K562 (cell line): ENCODE measurements around the gene SLC25A33. TPM values are rescaled to one million over a fixed set of nuclear protein-coding genes. Genes with fewer than 3 reads are reported as not detected.

Experiments
- ATAC-seq: fragments of 200-7000 bp; cut with Tn5 transposase; 3 replicates; pipeline ENCODE4 v1.9.1; 2020; ENCODE audit warnings: moderate library complexity
- BruUV-seq: library from RNA; stranded (reverse); fragments of 400-500 nt; replicated peaks from 2 replicates; lab custom pipeline; 2021; lab: Mats Ljungman, UMichigan
- CTCF ChIA-PET: fragments of 300-600 bp; formaldehyde crosslinking; extraction: SDS; loops from one replicate; lab custom pipeline; 2021; ENCODE audit warnings: low intra/inter-chr PET ratio; lab: Yijun Ruan, JAX
- POLR2A ChIA-PET: fragments of 300-600, 350-650 bp; sonication (Branson Sonifier 250); formaldehyde crosslinking; extraction: SDS; loops from one replicate; lab custom pipeline; 2021; ENCODE audit warnings: antibody characterized with exemption, inconsistent platforms; lab: Yijun Ruan, JAX
- DNase-seq, 4 experiments: peaks; one replicate each; pipeline versions ENCODE4 v3.0.0 to v3.0.0-alpha.2; 2011 to 2018; ENCODE audit warnings: low spot score in 3 of 4, mixed read lengths in 3 of 4; ENCODE audit errors: extremely low read depth in 1 of 4
- FAIRE-seq: peaks from 2 replicates; lab custom pipeline; 2011; peaks lifted over from hg19 to GRCh38; lab: Jason Lieb, UNC
- H2AFZ ChIP-seq: 2 replicates; pipeline ENCODE4 v1.6.0; 2011; ENCODE audit warnings: low read depth, low read length, control low read depth, inconsistent platforms
- H3K27ac ChIP-seq: fragments of 200-600 bp; 3 replicates; pipeline ENCODE4 v1.8.0; 2011; ENCODE audit warnings: low read depth, mild to moderate bottlenecking, control low read depth, inconsistent platforms, low read length, moderate library complexity, mixed read lengths; ENCODE audit errors: extremely low read depth
- H3K27me3 ChIP-seq, 2 experiments: fragments of 300-600 bp in 1 of 2; 2 replicates in 1 of 2; 3 replicates in 1 of 2; pipeline versions ENCODE4 v1.6.0 to v1.8.0; 2011; ENCODE audit warnings: inconsistent platforms in 2 of 2, low read length in 2 of 2, mild to moderate bottlenecking in 1 of 2, mixed read lengths in 1 of 2, moderate library complexity in 1 of 2; ENCODE audit not compliant: control insufficient read depth in 2 of 2, insufficient read depth in 2 of 2
- H3K36me3 ChIP-seq: fragments of 300-600 bp; 3 replicates; pipeline ENCODE4 v1.8.0; 2011; ENCODE audit warnings: mild to moderate bottlenecking, low read length, inconsistent platforms; ENCODE audit not compliant: control insufficient read depth, insufficient read depth
- H3K4me1 ChIP-seq, 2 experiments: fragments of 200-600 bp in 1 of 2; replicated peaks in 1 of 2; 2 replicates in 1 of 2; 3 replicates in 1 of 2; pipeline versions ENCODE4 v1.5.1 to v1.8.0; 2011; ENCODE audit warnings: inconsistent platforms in 2 of 2, low read length in 2 of 2, mild to moderate bottlenecking in 1 of 2, mixed read lengths in 1 of 2, moderate library complexity in 1 of 2; ENCODE audit not compliant: control insufficient read depth in 2 of 2, insufficient read depth in 2 of 2
- H3K4me2 ChIP-seq: 2 replicates; pipeline ENCODE4 v1.6.1; 2011; ENCODE audit warnings: low read length, control low read depth, inconsistent platforms, mixed read lengths; ENCODE audit not compliant: insufficient read depth
- H3K4me3 ChIP-seq: fragments of 200-600 bp; sonication (generic), shearing (Covaris generic); 2 replicates; pipeline ENCODE4 v1.5.1; 2016; ENCODE audit warnings: control low read depth, inconsistent platforms
- H3K79me2 ChIP-seq: fragments of 200-600 bp; 3 replicates; pipeline ENCODE4 v1.8.0; 2011; ENCODE audit warnings: low read length, inconsistent platforms; ENCODE audit not compliant: control insufficient read depth, insufficient read depth
- H3K9ac ChIP-seq, 2 experiments: 2 replicates each; pipeline versions ENCODE4 v1.6.0 to v1.6.1; 2011; ENCODE audit warnings: low read depth in 2 of 2, low read length in 2 of 2, control low read depth in 1 of 2, inconsistent platforms in 1 of 2, mild to moderate bottlenecking in 1 of 2, mixed read lengths in 1 of 2; ENCODE audit not compliant: insufficient read depth in 1 of 2
- H3K9me1 ChIP-seq: one replicate; pipeline ENCODE4 v1.6.0; 2011; ENCODE audit warnings: inconsistent platforms, mild to moderate bottlenecking, low read length, moderate library complexity; ENCODE audit not compliant: control insufficient read depth, insufficient read depth
- H3K9me3 ChIP-seq: replicated peaks from 2 replicates; pipeline ENCODE4 v1.5.1; 2011; ENCODE audit warnings: low read depth, low read length, inconsistent platforms; ENCODE audit not compliant: control insufficient read depth, insufficient read depth
- H4K20me1 ChIP-seq: replicated peaks from 2 replicates; pipeline ENCODE4 v1.6.1; 2011; ENCODE audit warnings: low read length, inconsistent platforms, mixed read lengths; ENCODE audit not compliant: control insufficient read depth, insufficient read depth
- BCOR ChIP-seq: fragments of 450-650 bp; IDR thresholded peaks from 2 replicates; pipeline ENCODE4 v1.6.1; 2016
- KDM5B ChIP-seq: fragments of 200-600 bp; sonication (generic); IDR thresholded peaks from 2 replicates; pipeline ENCODE4 v1.6.1; 2012; ENCODE audit warnings: low read depth, mild to moderate bottlenecking, moderate library complexity, low read length, control low read depth, inconsistent platforms; ENCODE audit not compliant: insufficient replicate concordance
- MAX ChIP-seq: sonication (generic); formaldehyde crosslinking; IDR thresholded peaks from 2 replicates; pipeline ENCODE4 v1.9.0; 2022; ENCODE audit warnings: mild to moderate bottlenecking, missing genetic modification reagents
- NBN ChIP-seq: fragments of 450-650 bp; IDR thresholded peaks from 2 replicates; pipeline ENCODE4 v1.6.1; 2016; ENCODE audit warnings: low read depth, mild to moderate bottlenecking
- NCOA6 ChIP-seq: fragments of 450-650 bp; IDR thresholded peaks from 2 replicates; pipeline ENCODE4 v1.6.1; 2017; ENCODE audit warnings: mild to moderate bottlenecking
- ZBTB11 ChIP-seq, 3 experiments: fragments of 200-800 bp in 1 of 3; fragments of 250-450 bp in 1 of 3; fragments of 450-650 bp in 1 of 3; sonication (Bioruptor Pico) in 1 of 3; sonication (Bioruptor generic) in 1 of 3; formaldehyde crosslinking in 1 of 3; IDR thresholded peaks; 2 replicates each; pipeline versions ENCODE4 v1.6.1 to v1.8.0; 2016 to 2022; ENCODE audit warnings: mild to moderate bottlenecking in 2 of 3, missing genetic modification characterization in 2 of 3, missing compliant biosample characterization in 1 of 3, moderate library complexity in 1 of 3
- ZBTB34 ChIP-seq: fragments of 250-450 bp; sonication (Bioruptor Pico); IDR thresholded peaks from 2 replicates; pipeline ENCODE4 v1.8.0; 2021; ENCODE audit warnings: mild to moderate bottlenecking, moderate library complexity
- WGBS: fragments of 100-300 bp; shearing (Covaris generic); methylation state at CpG from one replicate; pipeline ENCODE4 v1.1.6; 2016; ENCODE audit warnings: low coverage, mixed read lengths; ENCODE audit not compliant: insufficient coverage; ENCODE audit errors: missing lambda C conversion rate; 5-methylcytosine and 5-hydroxymethylcytosine counted together
- in situ Hi-C: fragments of 300-500 bp; cut with MboI; formaldehyde crosslinking; loops from 4 replicates; pipeline ENCODE4 v1.15.0; 2018; ENCODE audit warnings: inconsistent platforms, mixed read lengths
- intact Hi-C: fragments of 100-400 bp; cut with micrococcal nuclease; formaldehyde crosslinking; loops from 2 replicates; pipeline ENCODE4 v1.14.2; 2022
- polyA plus RNA-seq, 8 experiments: library from polyadenylated mRNA; depleted of rRNA in 4 of 8; stranded (reverse) in 5 of 8; unstranded in 3 of 8; fragments of >200 nt; fragmentation: Nextera tagmentation in 2 of 8; fragmentation: Illumina TruSeq in 1 of 8; extraction: Ambion mirVana in 2 of 8; extraction: Trizol in 1 of 8; gene quantifications; 2 replicates each; pipeline versions ENCODE4 v1.2.1 to v1.2.3, GENCODE V29; 2011 to 2014; ENCODE audit warnings: inconsistent platforms in 1 of 8, missing spikeins in 1 of 8
- total RNA-seq, 7 experiments: library from RNA; depleted of rRNA in 6 of 7; stranded (reverse); fragments of >200 nt in 6 of 7; fragmentation: Illumina TruSeq in 2 of 7; extraction: Trizol in 2 of 7; gene quantifications; 2 replicates each; pipeline versions ENCODE4 v1.2.1 to v1.2.3, GENCODE V29; 2011 to 2021; ENCODE audit warnings: low replicate concordance in 1 of 7

Gene SLC25A33
- total and polyA plus RNA-seq, 9 of the 15 experiments (the other 6 are each of a cell fraction or from before 2014, with no cell fraction given): 3.2 to 23.5 (median 17.5) TPM

GRCh38 chr1:9629445-9630201, 90.4 kb downstream of the SLC25A33 start (continued):
- TF ChIP-seq ZBTB11 (CRISPR knock-in tag; IDR thresholded peaks at IDR 0.05) (peak in 1 of 3 experiments; percentile 62; a peak in 2 of 6 replicates), NBN (no peak), NCOA6 (no peak)
- TF ChIP-seq, all 486 proteins: peak for 54

- H3K27ac ChIP-seq: no peak overlapping the region
- no peaks in the 10 kb centered on the region for H4K20me1 ChIP-seq
- H3K27me3 ChIP-seq: no peaks in the 10 kb centered on the region; a peak in 3 of 5 replicates
- in situ Hi-C loops (no loop called here), intact Hi-C loops (no loop called here)
- H3K79me2 ChIP-seq: no peaks in the 10 kb centered on the region
- H3K4me2 ChIP-seq: no peak overlapping the region
- no peak overlapping the region for H3K4me3 ChIP-seq
- peak overlapping the region in 1 of 2 experiments; percentile 80; a peak in 1 of 4 replicates for H3K9ac ChIP-seq
- TF ChIP-seq ZBTB34 (CRISPR knock-in tag): no peak
- 0 out of 2 replicates have a peak, but pooled peaks have one; percentile 20 for TF ChIP-seq MAX (CRISPR knock-in tag)
- 0 out of 2 replicates have a peak, but pooled peaks have one; percentile 22 for TF ChIP-seq BCOR
- TF ChIP-seq KDM5B: no peak
- POLR2A ChIA-PET: interaction anchor here (0.5 to 0.7 kb wide), 4 partner anchors 15 to 468 kb away, joined by 3 to 5 read pairs (median 3); no protein-coding TSS in a partner anchor
- BruUV-seq: no TSS peak
- CTCF ChIA-PET: no interaction called here
- peak overlapping the region; percentile 73; the same call in 1 of the 2 replicates for H2AFZ ChIP-seq
- H3K9me3 ChIP-seq: no peaks in the 10 kb centered on the region
- no peak for DNase-seq
- FAIRE-seq: no peak
- no peaks in the 10 kb centered on the region for H3K9me1 ChIP-seq
- H3K4me1 ChIP-seq: peaks cover 17 to 38% of the 10 kb centered on the region in 2 experiments; a peak in 4 of 5 replicates
- H3K36me3 ChIP-seq: no peaks in the 10 kb centered on the region
- WGBS: 32% methylated on average over 8 of the region's 8 CpGs
- no peak for ATAC-seq
These were observed 91.3 kb downstream of the SLC25A33 start for GRCh38 chr1:9630331-9631111.
